ENCODE results near the gene HLCS.
"Not testable (repeated sequence)": the region's sequence is repeated elsewhere in the genome, so short reads cannot be mapped to it uniquely, and the experiment has no call there.

DNA sequence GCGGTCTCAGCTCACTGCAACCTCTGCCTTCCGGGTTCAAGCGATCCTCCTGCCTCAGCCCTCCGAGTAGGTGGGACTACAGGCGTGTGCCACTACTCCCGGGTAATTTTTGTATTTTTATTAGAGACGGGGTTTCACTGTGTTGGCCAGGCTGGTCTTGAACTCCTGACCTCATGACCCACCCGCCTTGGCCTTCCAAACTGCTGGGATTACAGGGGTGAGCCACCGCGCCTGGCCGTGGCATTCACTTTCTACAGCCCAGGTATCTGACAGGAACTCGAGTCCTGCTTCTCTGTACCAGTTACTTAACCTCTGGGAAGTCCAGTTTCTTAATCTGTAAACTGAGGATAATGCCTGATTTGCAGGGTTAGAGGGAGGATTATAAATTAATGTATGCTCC lies 36.4 kb upstream of the HLCS start:
- TF ChIP-seq, protein P1, sequence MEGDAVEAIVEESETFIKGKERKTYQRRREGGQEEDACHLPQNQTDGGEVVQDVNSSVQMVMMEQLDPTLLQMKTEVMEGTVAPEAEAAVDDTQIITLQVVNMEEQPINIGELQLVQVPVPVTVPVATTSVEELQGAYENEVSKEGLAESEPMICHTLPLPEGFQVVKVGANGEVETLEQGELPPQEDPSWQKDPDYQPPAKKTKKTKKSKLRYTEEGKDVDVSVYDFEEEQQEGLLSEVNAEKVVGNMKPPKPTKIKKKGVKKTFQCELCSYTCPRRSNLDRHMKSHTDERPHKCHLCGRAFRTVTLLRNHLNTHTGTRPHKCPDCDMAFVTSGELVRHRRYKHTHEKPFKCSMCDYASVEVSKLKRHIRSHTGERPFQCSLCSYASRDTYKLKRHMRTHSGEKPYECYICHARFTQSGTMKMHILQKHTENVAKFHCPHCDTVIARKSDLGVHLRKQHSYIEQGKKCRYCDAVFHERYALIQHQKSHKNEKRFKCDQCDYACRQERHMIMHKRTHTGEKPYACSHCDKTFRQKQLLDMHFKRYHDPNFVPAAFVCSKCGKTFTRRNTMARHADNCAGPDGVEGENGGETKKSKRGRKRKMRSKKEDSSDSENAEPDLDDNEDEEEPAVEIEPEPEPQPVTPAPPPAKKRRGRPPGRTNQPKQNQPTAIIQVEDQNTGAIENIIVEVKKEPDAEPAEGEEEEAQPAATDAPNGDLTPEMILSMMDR (IDR thresholded peaks at IDR 0.05), result not testable (repeated sequence)
- TF ChIP-seq POLR2A (IDR thresholded peaks at IDR 0.05), result not testable (repeated sequence)

Data from body of pancreas (tissue), 4 donors.